Tibial nerve (tissue), 3 donors: ENCODE results near the gene ABHD17A.

ENCODE experiments used
- POLR2A ChIP-seq, 2 donors: fragments of 450-650 bp; IDR thresholded peaks; one replicate each; pipeline ENCODE4 v1.6.1; 2017; ENCODE audit warnings: antibody characterized with exemption in 2 of 2, mild to moderate bottlenecking in 2 of 2, moderate library complexity in 2 of 2
- TF ChIP-seq, protein P1 (sequence below), 5 experiments: fragments of 200-600 bp in 3 of 5; fragments of 450-650 bp in 2 of 5; sonication (generic) in 3 of 5; IDR thresholded peaks; one replicate each; pipeline ENCODE4 v1.5.1; 2016 to 2019; ENCODE audit warnings: antibody characterized with exemption in 5 of 5, mild to moderate bottlenecking in 3 of 5, moderate library complexity in 2 of 5

DNA sequence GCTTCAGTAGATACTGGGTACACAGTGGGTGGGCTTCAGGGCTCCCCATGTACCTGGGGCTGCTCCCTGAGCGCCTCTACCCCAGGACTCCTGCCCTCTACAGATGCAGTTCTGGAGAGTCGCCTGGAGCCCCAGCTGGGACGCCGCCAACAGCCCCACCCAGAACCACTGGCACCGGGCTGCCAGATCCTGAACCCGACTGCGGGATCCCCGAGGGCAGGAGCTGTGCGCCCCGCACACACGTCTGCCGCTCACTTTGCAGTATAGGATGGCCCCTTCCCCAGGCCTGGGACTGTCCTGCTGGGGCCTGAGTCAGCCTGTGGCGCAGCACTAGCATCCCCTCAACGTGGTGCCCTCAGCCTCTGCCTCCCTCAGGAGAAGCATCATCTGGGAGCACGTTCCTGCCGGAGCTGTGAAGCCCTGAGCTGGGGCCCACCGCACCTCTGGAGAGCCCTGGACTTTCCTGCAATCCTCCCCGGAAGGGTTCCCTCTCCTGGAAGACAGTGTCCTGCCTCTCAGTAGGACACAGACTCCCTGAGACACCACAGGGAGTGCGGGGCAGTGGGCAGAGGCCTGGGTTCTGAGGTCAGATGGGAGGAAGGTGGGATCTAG, 40.7 kb downstream of the ABHD17A start:
- TF ChIP-seq, protein P1, sequence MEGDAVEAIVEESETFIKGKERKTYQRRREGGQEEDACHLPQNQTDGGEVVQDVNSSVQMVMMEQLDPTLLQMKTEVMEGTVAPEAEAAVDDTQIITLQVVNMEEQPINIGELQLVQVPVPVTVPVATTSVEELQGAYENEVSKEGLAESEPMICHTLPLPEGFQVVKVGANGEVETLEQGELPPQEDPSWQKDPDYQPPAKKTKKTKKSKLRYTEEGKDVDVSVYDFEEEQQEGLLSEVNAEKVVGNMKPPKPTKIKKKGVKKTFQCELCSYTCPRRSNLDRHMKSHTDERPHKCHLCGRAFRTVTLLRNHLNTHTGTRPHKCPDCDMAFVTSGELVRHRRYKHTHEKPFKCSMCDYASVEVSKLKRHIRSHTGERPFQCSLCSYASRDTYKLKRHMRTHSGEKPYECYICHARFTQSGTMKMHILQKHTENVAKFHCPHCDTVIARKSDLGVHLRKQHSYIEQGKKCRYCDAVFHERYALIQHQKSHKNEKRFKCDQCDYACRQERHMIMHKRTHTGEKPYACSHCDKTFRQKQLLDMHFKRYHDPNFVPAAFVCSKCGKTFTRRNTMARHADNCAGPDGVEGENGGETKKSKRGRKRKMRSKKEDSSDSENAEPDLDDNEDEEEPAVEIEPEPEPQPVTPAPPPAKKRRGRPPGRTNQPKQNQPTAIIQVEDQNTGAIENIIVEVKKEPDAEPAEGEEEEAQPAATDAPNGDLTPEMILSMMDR (IDR thresholded peaks at IDR 0.05): no peak
- TF ChIP-seq POLR2A (IDR thresholded peaks at IDR 0.05): no peak
